Glutamatergic neuron (in vitro differentiated cells): ENCODE measurements around the gene PSMA2. TPM values are rescaled to one million over a fixed set of nuclear protein-coding genes. Genes with fewer than 3 reads are reported as not detected.
"Not testable (repeated sequence)": the region's sequence is repeated elsewhere in the genome, so short reads cannot be mapped to it uniquely, and the experiment has no call there.

ENCODE experiments used
- DNase-seq: peaks from one replicate; pipeline ENCODE4 v3.0.0; 2022
- H3K27ac Mint-ChIP-seq: one replicate; pipeline ENCODE4 v1.8.0; 2020; ENCODE audit warnings: mild to moderate bottlenecking, mixed read lengths, inconsistent platforms; ENCODE audit not compliant: unreplicated experiment
- H3K27me3 Mint-ChIP-seq: one replicate; pipeline ENCODE4 v1.8.0; 2020; ENCODE audit warnings: mild to moderate bottlenecking, moderate library complexity, mixed read lengths, inconsistent platforms; ENCODE audit not compliant: unreplicated experiment
- H3K36me3 Mint-ChIP-seq: one replicate; pipeline ENCODE4 v1.8.0; 2020; ENCODE audit warnings: mild to moderate bottlenecking, mixed read lengths, inconsistent platforms; ENCODE audit not compliant: unreplicated experiment
- H3K4me1 Mint-ChIP-seq: one replicate; pipeline ENCODE4 v1.8.0; 2020; ENCODE audit warnings: mild to moderate bottlenecking, low read depth, mixed read lengths, inconsistent platforms; ENCODE audit not compliant: unreplicated experiment
- H3K4me3 Mint-ChIP-seq: one replicate; pipeline ENCODE4 v1.8.0; 2020; ENCODE audit warnings: mild to moderate bottlenecking, mixed read lengths, inconsistent platforms; ENCODE audit not compliant: unreplicated experiment
- H3K9me3 Mint-ChIP-seq: one replicate; pipeline ENCODE4 v1.8.0; 2020; ENCODE audit warnings: mild to moderate bottlenecking, moderate library complexity, mixed read lengths, inconsistent platforms; ENCODE audit not compliant: unreplicated experiment
- CTCF ChIP-seq: fragments of 200-600 bp; sonication (generic); IDR thresholded peaks from one replicate; pipeline ENCODE4 v1.5.0; 2021; ENCODE audit not compliant: partially characterized antibody, unreplicated experiment
- total RNA-seq: library from RNA; stranded (reverse); fragmentation: NEBNext Ultra II Directional; extraction: Animal tissue kit (Norgen Biotek cat#: 25700); gene quantifications from one replicate; pipeline ENCODE4 v1.2.1, GENCODE V29; 2021; ENCODE audit not compliant: unreplicated experiment

Gene PSMA2
- total RNA-seq, 1 donor from 2014 or later, result 78.4 TPM

- H3K27ac Mint-ChIP-seq, result no peak overlapping the region
- no peak for DNase-seq
- peaks cover 5% of the 10 kb centered on the region for H3K36me3 Mint-ChIP-seq
- TF ChIP-seq CTCF, result no peak
- H3K4me1 Mint-ChIP-seq, result no peaks in the 10 kb centered on the region
- H3K4me3 Mint-ChIP-seq, result no peak overlapping the region
- H3K9me3 Mint-ChIP-seq, result peaks cover 4% of the 10 kb centered on the region
- H3K27me3 Mint-ChIP-seq, result peaks cover 2% of the 10 kb centered on the region
Measured at GRCh38 chr7:42893346-42894240, 38.4 kb downstream of the PSMA2 start.

GRCh38 chr7:42886893-42887505, 45.0 kb downstream of the PSMA2 start:
- Mint-ChIP-seq H3K27ac (no peak overlapping the region), H3K36me3 (no peaks in the 10 kb centered on the region), H3K9me3 (peaks cover 4% of the 10 kb centered on the region), H3K4me3 (peak overlapping the region; percentile 90), H3K27me3 (peaks cover 2% of the 10 kb centered on the region), H3K4me1 (peaks cover 8% of the 10 kb centered on the region)
- DNase-seq, result no peak
- TF ChIP-seq CTCF, result no peak

- TF ChIP-seq CTCF, result peak; percentile 39
- DNase-seq, result no peak
Measured at GRCh38 chr7:42886129-42886528, 45.8 kb downstream of the PSMA2 start.

GRCh38 chr7:42885183-42885582, 46.8 kb downstream of the PSMA2 start:
- H3K4me1 Mint-ChIP-seq, H3K36me3 Mint-ChIP-seq, DNase-seq, H3K27ac Mint-ChIP-seq, H3K9me3 Mint-ChIP-seq, H3K4me3 Mint-ChIP-seq, H3K27me3 Mint-ChIP-seq: not testable (repeated sequence)

More at GRCh38 chr7:42886129-42886528, 45.8 kb downstream of the PSMA2 start:
- H3K4me3 Mint-ChIP-seq, result no peak overlapping the region
- H3K4me1 Mint-ChIP-seq, result peaks cover 8% of the 10 kb centered on the region
- peaks cover 4% of the 10 kb centered on the region for H3K9me3 Mint-ChIP-seq
- peaks cover 2% of the 10 kb centered on the region for H3K27me3 Mint-ChIP-seq
- H3K36me3 Mint-ChIP-seq, result no peaks in the 10 kb centered on the region
- no peak overlapping the region for H3K27ac Mint-ChIP-seq

GRCh38 chr7:42883950-42884349, 48.0 kb downstream of the PSMA2 start:
- H3K27me3 Mint-ChIP-seq, result no peaks in the 10 kb centered on the region
- H3K4me1 Mint-ChIP-seq, result peaks cover 8% of the 10 kb centered on the region
- H3K4me3 Mint-ChIP-seq, result no peak overlapping the region
- no peak overlapping the region for H3K27ac Mint-ChIP-seq
- DNase-seq, result peak; percentile 28
- peaks cover 1% of the 10 kb centered on the region for H3K9me3 Mint-ChIP-seq
- no peak for TF ChIP-seq CTCF
- H3K36me3 Mint-ChIP-seq, result no peaks in the 10 kb centered on the region
